Lower lobe of right lung (tissue), 2 donors: ENCODE measurements around the gene CYP27B1. TPM values are rescaled to one million over a fixed set of nuclear protein-coding genes. Genes with fewer than 3 reads are reported as not detected.
"Not testable (repeated sequence)": the region's sequence is repeated elsewhere in the genome, so short reads cannot be mapped to it uniquely, and the experiment has no call there.

Source experiments
- ATAC-seq, 2 donors: fragments of 200-7000 bp; cut with Tn5 transposase; one replicate each; pipeline ENCODE4 v1.9.1; 2020 to 2022; ENCODE audit warnings: mild to moderate bottlenecking in 2 of 2, moderate library complexity in 2 of 2
- DNase-seq: peaks from one replicate; pipeline ENCODE4 v3.0.0-alpha.2; 2020
- H3K27ac ChIP-seq: fragments of 200-600 bp; one replicate; pipeline ENCODE4 v1.8.0; 2022
- H3K27me3 ChIP-seq: fragments of 200-600 bp; one replicate; pipeline ENCODE4 v1.8.0; 2022; ENCODE audit warnings: low read depth
- H3K36me3 ChIP-seq: fragments of 200-600 bp; one replicate; pipeline ENCODE4 v1.8.0; 2022; ENCODE audit warnings: mild to moderate bottlenecking
- H3K4me1 ChIP-seq: fragments of 200-600 bp; one replicate; pipeline ENCODE4 v1.8.0; 2022
- H3K4me3 ChIP-seq: fragments of 200-600 bp; one replicate; pipeline ENCODE4 v1.8.0; 2022; ENCODE audit warnings: mild to moderate bottlenecking
- H3K9me3 ChIP-seq: fragments of 200-600 bp; one replicate; pipeline ENCODE4 v1.8.0; 2022
- CTCF ChIP-seq: fragments of 200-600 bp; IDR thresholded peaks from one replicate; pipeline ENCODE4 v1.8.0; 2022; ENCODE audit warnings: antibody characterized with exemption, mild to moderate bottlenecking
- intact Hi-C: fragments of 100-400 bp; cut with DNase I; formaldehyde crosslinking; loops from one replicate; pipeline ENCODE4 v1.11.0; 2022
- total RNA-seq: library from RNA; stranded (reverse); fragmentation: NEBNext Ultra II Directional; extraction: Animal tissue kit (Norgen Biotek cat#: 25700); gene quantifications from one replicate; pipeline ENCODE4 v1.2.1, GENCODE V29; 2021
- donor health status: DM: no; HTN: yes; CAD: no; lungs with severe emphysema.

The CYP27B1 gene
- total RNA-seq, 1 donor from 2014 or later = 1.1 TPM

GRCh38 chr12:57775044-57775443 is 8.2 kb upstream of the CYP27B1 start:
- ATAC-seq = no peak
- no peak overlapping the region for H3K4me3 ChIP-seq
- H3K27ac ChIP-seq = no peak overlapping the region
- peaks cover 13% of the 10 kb centered on the region for H3K36me3 ChIP-seq
- H3K9me3 ChIP-seq = no peaks in the 10 kb centered on the region
- intact Hi-C loops = no loop called here
- no peaks in the 10 kb centered on the region for H3K27me3 ChIP-seq
- no peak for TF ChIP-seq CTCF
- peaks cover 21% of the 10 kb centered on the region for H3K4me1 ChIP-seq
- DNase-seq = no peak

GRCh38 chr12:57774634-57775033 is 7.8 kb upstream of the CYP27B1 start:
- H3K4me3 ChIP-seq, H3K9me3 ChIP-seq, ATAC-seq, intact Hi-C loops, DNase-seq, H3K27ac ChIP-seq, H3K27me3 ChIP-seq: not testable (repeated sequence)
- peaks cover 21% of the 10 kb centered on the region for H3K4me1 ChIP-seq
- H3K36me3 ChIP-seq = peaks cover 17% of the 10 kb centered on the region

- DNase-seq (peak; percentile 79), ATAC-seq (peak; percentile 71 to 84)
- peak within 1 kb of the TSS; percentile 93 for H3K4me3 ChIP-seq
- H3K9me3 ChIP-seq = no peaks in the 10 kb centered on the region
- H3K27ac ChIP-seq = peak within 1 kb of the TSS; percentile 91
- H3K36me3 ChIP-seq = peaks cover 29% of the 10 kb centered on the region
- peaks cover 21% of the 10 kb centered on the region for H3K4me1 ChIP-seq
- no peaks in the 10 kb centered on the region for H3K27me3 ChIP-seq
- TF ChIP-seq CTCF = no peak
- intact Hi-C loops = no loop called here
Observed at GRCh38 chr12:57772429-57773322, 5.8 kb upstream of the CYP27B1 start, which contains the start of gene EEF1AKMT3. EEF1AKMT3 (plus strand) TSS chr12:57772614; CDS start chr12:57772725, 111 bp downstream.

- Histone ChIP-seq H3K9me3 (no peaks in the 10 kb centered on the region), H3K4me3 (peak within 1 kb of the TSS; percentile 93), H3K4me1 (peaks cover 26% of the 10 kb centered on the region), H3K36me3 (peaks cover 29% of the 10 kb centered on the region), H3K27ac (peak within 1 kb of the TSS; percentile 91), H3K27me3 (no peaks in the 10 kb centered on the region)
- intact Hi-C loops = no loop called here
- peak; percentile 96 to 97 for ATAC-seq
- TF ChIP-seq CTCF = no peak
- peak; percentile 96 for DNase-seq
Observed at GRCh38 chr12:57771873-57772428, 5.1 kb upstream of the CYP27B1 start, which contains the start of gene METTL1. METTL1 (minus strand) TSS chr12:57772105; CDS start chr12:57772083, 22 bp downstream.

- ATAC-seq = peak; percentile 78 to 88
Observed at GRCh38 chr12:57771236-57771872, 4.5 kb upstream of the CYP27B1 start.

More at GRCh38 chr12:57771236-57771872, 4.5 kb upstream of the CYP27B1 start:
- Histone ChIP-seq H3K27ac (peak overlapping the region; percentile 91), H3K9me3 (no peaks in the 10 kb centered on the region), H3K4me3 (peak overlapping the region; percentile 93), H3K4me1 (peaks cover 32% of the 10 kb centered on the region), H3K27me3 (peaks cover 5% of the 10 kb centered on the region), H3K36me3 (peaks cover 29% of the 10 kb centered on the region)
- TF ChIP-seq CTCF = no peak
- DNase-seq = peak; percentile 90
- intact Hi-C loops = no loop called here
